K562 (cell line): ENCODE results near the gene C1QTNF5. TPM values are rescaled to one million over a fixed set of nuclear protein-coding genes. Genes with fewer than 3 reads are reported as not detected.

Experiments used
- ARHGAP35 ChIP-seq: fragments of 450-650 bp; IDR thresholded peaks from 2 replicates; pipeline ENCODE4 v1.6.1; 2018; ENCODE audit not compliant: partially characterized antibody
- BMI1 ChIP-seq: fragments of 150-350 bp; IDR thresholded peaks from 2 replicates; pipeline ENCODE4 v1.6.1; 2014; ENCODE audit warnings: low read length
- CEBPB ChIP-seq: fragments of 450-650 bp; IDR thresholded peaks from 2 replicates; pipeline ENCODE4 v1.6.1; 2016; ENCODE audit warnings: missing genetic modification characterization, missing compliant biosample characterization
- CREB5 ChIP-seq: fragments of 250-450 bp; sonication (Bioruptor Pico); IDR thresholded peaks from 2 replicates; pipeline ENCODE4 v1.5.0; 2020; ENCODE audit warnings: mild to moderate bottlenecking
- HCFC1 ChIP-seq: IDR thresholded peaks from 2 replicates; pipeline ENCODE4 v1.6.1; 2012; ENCODE audit warnings: low read depth, low read length, improper control_type of control experiment
- HDAC3 ChIP-seq: fragments of 450-650 bp; IDR thresholded peaks from 2 replicates; pipeline ENCODE4 v1.6.1; 2018; ENCODE audit warnings: borderline replicate concordance, mild to moderate bottlenecking, moderate library complexity; ENCODE audit not compliant: partially characterized antibody
- MXD1 ChIP-seq: fragments of 250-450 bp; sonication (Bioruptor Pico); IDR thresholded peaks from 2 replicates; pipeline ENCODE4 v1.8.0; 2021; ENCODE audit warnings: borderline replicate concordance, mild to moderate bottlenecking, moderate library complexity; ENCODE audit not compliant: poor library complexity, severe bottlenecking
- NFE2 ChIP-seq: IDR thresholded peaks from 2 replicates; pipeline ENCODE4 v1.6.1; 2014; ENCODE audit warnings: antibody characterized with exemption, low read depth
- OTX1 ChIP-seq: fragments of 450-650 bp; formaldehyde crosslinking; IDR thresholded peaks from 2 replicates; pipeline ENCODE4 v1.4.0; 2022; ENCODE audit warnings: mild to moderate bottlenecking
- PATZ1 ChIP-seq: fragments of 250-450 bp; sonication (Bioruptor Pico); IDR thresholded peaks from 2 replicates; pipeline ENCODE4 v1.5.0; 2020; ENCODE audit warnings: mild to moderate bottlenecking, borderline replicate concordance
- PHB2 ChIP-seq: fragments of 450-650 bp; IDR thresholded peaks from 2 replicates; pipeline ENCODE4 v1.6.1; 2017; ENCODE audit warnings: low read depth
- RBM17 ChIP-seq: fragments of 200-400 bp; formaldehyde crosslinking; IDR thresholded peaks from 2 replicates; pipeline ENCODE4 v1.6.1; 2017; ENCODE audit warnings: low read depth, mild to moderate bottlenecking, low read length, borderline replicate concordance
- SIRT6 ChIP-seq: IDR thresholded peaks from one replicate; pipeline ENCODE4 v1.6.1; 2012; ENCODE audit warnings: low read depth, mild to moderate bottlenecking, control low read depth, inconsistent platforms, low read length, moderate library complexity
- SMAD4 ChIP-seq: fragments of 250-450 bp; sonication (Bioruptor Pico); conservative IDR thresholded peaks from 2 replicates; pipeline ENCODE4 v1.8.0; 2021; ENCODE audit warnings: inconsistent platforms, mild to moderate bottlenecking, moderate library complexity
- TAF9B ChIP-seq: fragments of 450-650 bp; IDR thresholded peaks from 2 replicates; pipeline ENCODE4 v1.6.1; 2018; ENCODE audit warnings: mild to moderate bottlenecking; ENCODE audit not compliant: partially characterized antibody
- TCFL5 ChIP-seq: fragments of 250-450 bp; sonication (Bioruptor Pico); conservative IDR thresholded peaks from 2 replicates; pipeline ENCODE4 v1.6.1; 2021; ENCODE audit warnings: mild to moderate bottlenecking, moderate library complexity, matching md5 sums
- TEAD1 ChIP-seq, 2 experiments: fragments of 450-650 bp in 1 of 2; sonication (generic) in 1 of 2; formaldehyde crosslinking; IDR thresholded peaks; 2 replicates each; pipeline versions ENCODE4 v1.4.0 to v1.8.0; 2020 to 2022; ENCODE audit warnings: mild to moderate bottlenecking in 2 of 2, missing genetic modification reagents in 1 of 2
- TEAD4 ChIP-seq, 2 experiments: sonication (generic) in 1 of 2; formaldehyde crosslinking in 1 of 2; IDR thresholded peaks; 2 replicates each; pipeline versions ENCODE4 v1.6.1 to v1.8.0; 2012 to 2022; ENCODE audit warnings: borderline replicate concordance in 1 of 2, inconsistent platforms in 1 of 2, low read length in 1 of 2, mild to moderate bottlenecking in 1 of 2, missing genetic modification reagents in 1 of 2
- ZNF24 ChIP-seq: fragments of 450-650 bp; IDR thresholded peaks from 2 replicates; pipeline ENCODE4 v1.6.1; 2016
- ZNF280A ChIP-seq: fragments of 450-650 bp; IDR thresholded peaks from 2 replicates; pipeline ENCODE4 v1.6.1; 2018; ENCODE audit warnings: mild to moderate bottlenecking, low read depth; ENCODE audit not compliant: partially characterized antibody
- ZNF766 ChIP-seq: fragments of 200-800 bp; sonication (Bioruptor generic); conservative IDR thresholded peaks from 2 replicates; pipeline ENCODE4 v1.6.1; 2016; ENCODE audit warnings: missing genetic modification characterization, missing compliant biosample characterization
- ZNF785 ChIP-seq: fragments of 250-450 bp; sonication (Bioruptor Pico); IDR thresholded peaks from 2 replicates; pipeline ENCODE4 v1.4.0; 2020; ENCODE audit warnings: mild to moderate bottlenecking
- polyA plus RNA-seq, 8 experiments: library from polyadenylated mRNA; depleted of rRNA in 4 of 8; stranded (reverse) in 5 of 8; unstranded in 3 of 8; fragments of >200 nt; fragmentation: Nextera tagmentation in 2 of 8; fragmentation: Illumina TruSeq in 1 of 8; extraction: Ambion mirVana in 2 of 8; extraction: Trizol in 1 of 8; gene quantifications; 2 replicates each; pipeline versions ENCODE4 v1.2.1 to v1.2.3, GENCODE V29; 2011 to 2014; ENCODE audit warnings: inconsistent platforms in 1 of 8, missing spikeins in 1 of 8
- total RNA-seq, 7 experiments: library from RNA; depleted of rRNA in 6 of 7; stranded (reverse); fragments of >200 nt in 6 of 7; fragmentation: Illumina TruSeq in 2 of 7; extraction: Trizol in 2 of 7; gene quantifications; 2 replicates each; pipeline versions ENCODE4 v1.2.1 to v1.2.3, GENCODE V29; 2011 to 2021; ENCODE audit warnings: low replicate concordance in 1 of 7

The C1QTNF5 gene
- total and polyA plus RNA-seq, 9 of the 15 experiments (the other 6 are each of a cell fraction or from before 2014, with no cell fraction given) = 0.07 to 0.76 (median 0.24) TPM; not detected in 1

- TF ChIP-seq CREB5 (CRISPR knock-in tag) (no peak), TCFL5 (CRISPR knock-in tag) (no peak), ZNF785 (no peak), OTX1 (CRISPR knock-in tag) (no peak), SMAD4 (CRISPR knock-in tag) (peak; percentile 87; the same call in 1 of the 2 replicates), PATZ1 (CRISPR knock-in tag) (no peak), TAF9B (no peak), CEBPB (tag) (no peak), PHB2 (no peak), HDAC3 (no peak), BMI1 (no peak), ARHGAP35 (no peak), ZNF24 (0 out of 2 replicates have a peak, but pooled peaks have one; percentile 22), TEAD4 (IDR thresholded peaks at IDR 0.05; ENCODE audit: low read length) (0 out of 2 replicates have a peak, but pooled peaks have one; percentile 10), TEAD4 (CRISPR knock-in tag; IDR thresholded peaks at IDR 0.05; ENCODE audit: borderline replicate concordance) (no peak), RBM17 (no peak), MXD1 (CRISPR knock-in tag) (no peak), NFE2 (no peak), TEAD1 (CRISPR knock-in tag; IDR thresholded peaks at IDR 0.05) (no peak), SIRT6 (no peak), ZNF280A (no peak), ZNF766 (CRISPR knock-in tag) (no peak), HCFC1 (no peak)
Observed at GRCh38 chr11:119339589-119340334, 921 bp downstream of the C1QTNF5 start (continued).
